RPMI7951 (cell line): ENCODE measurements around the gene FRG2B. TPM values are rescaled to one million over a fixed set of nuclear protein-coding genes. Genes with fewer than 3 reads are reported as not detected.
"Not testable (repeated sequence)": the region's sequence is repeated elsewhere in the genome, so short reads cannot be mapped to it uniquely, and the experiment has no call there.

Experiments
- DNase-seq: peaks from one replicate; pipeline ENCODE4 v3.0.0-alpha.2; 2012; ENCODE audit warnings: low read depth
- total RNA-seq: library from RNA; depleted of rRNA; stranded (reverse); fragments of >200 nt; shearing (Covaris generic); gene quantifications from 2 replicates; pipeline ENCODE4 v1.2.3, GENCODE V29; 2014; rRNA removed

Gene FRG2B
- 0.36 and 0.39 TPM in 2 replicates for total RNA-seq

GRCh38 chr10:133626695-133627094 lies at the start of gene FRG2B:
Gene FRG2B (minus strand): TSS chr10:133626795. CDS start chr10:133626742, 53 bp downstream.
- not testable (repeated sequence) for DNase-seq

- not testable (repeated sequence) for DNase-seq
Observed at GRCh38 chr10:133667446-133667845, 40.9 kb upstream of the FRG2B start.

DNA sequence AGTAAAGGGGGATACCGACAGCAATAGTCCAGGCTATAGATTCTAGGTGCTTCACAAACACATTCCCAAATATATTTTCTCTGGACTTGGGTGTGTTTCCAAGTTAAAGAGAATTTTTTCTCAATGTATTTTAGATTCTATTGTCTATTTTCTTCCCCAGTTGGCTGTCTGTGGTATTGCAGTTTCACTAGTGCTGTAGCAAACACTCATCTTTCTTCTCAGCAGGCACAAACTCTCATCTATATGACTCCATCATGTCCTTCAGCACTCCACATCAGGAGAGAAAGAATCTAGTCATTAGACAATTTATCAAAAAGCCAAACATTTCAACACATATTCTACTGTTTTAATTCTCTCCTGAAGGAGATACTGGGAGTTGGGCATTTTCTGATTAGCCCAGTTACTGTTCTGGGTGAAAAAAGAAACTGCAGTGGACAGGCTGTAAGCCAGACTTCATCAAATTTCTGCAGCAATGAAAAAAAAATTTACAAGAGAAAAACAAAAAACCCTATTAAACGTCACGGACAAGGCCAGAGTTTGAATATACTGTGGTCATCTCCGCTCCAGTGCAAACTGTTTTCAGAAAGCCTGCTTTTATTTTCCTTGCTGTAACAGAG lies 37.1 kb upstream of the FRG2B start:
- DNase-seq: not testable (repeated sequence)

- DNase-seq: not testable (repeated sequence)
Observed at GRCh38 chr10:133661122-133661521, 34.5 kb upstream of the FRG2B start.

- not testable (repeated sequence) for DNase-seq
Observed at GRCh38 chr10:133660516-133660915, 33.9 kb upstream of the FRG2B start.

- not testable (repeated sequence) for DNase-seq
Observed at GRCh38 chr10:133657276-133657675, 30.7 kb upstream of the FRG2B start.

DNA sequence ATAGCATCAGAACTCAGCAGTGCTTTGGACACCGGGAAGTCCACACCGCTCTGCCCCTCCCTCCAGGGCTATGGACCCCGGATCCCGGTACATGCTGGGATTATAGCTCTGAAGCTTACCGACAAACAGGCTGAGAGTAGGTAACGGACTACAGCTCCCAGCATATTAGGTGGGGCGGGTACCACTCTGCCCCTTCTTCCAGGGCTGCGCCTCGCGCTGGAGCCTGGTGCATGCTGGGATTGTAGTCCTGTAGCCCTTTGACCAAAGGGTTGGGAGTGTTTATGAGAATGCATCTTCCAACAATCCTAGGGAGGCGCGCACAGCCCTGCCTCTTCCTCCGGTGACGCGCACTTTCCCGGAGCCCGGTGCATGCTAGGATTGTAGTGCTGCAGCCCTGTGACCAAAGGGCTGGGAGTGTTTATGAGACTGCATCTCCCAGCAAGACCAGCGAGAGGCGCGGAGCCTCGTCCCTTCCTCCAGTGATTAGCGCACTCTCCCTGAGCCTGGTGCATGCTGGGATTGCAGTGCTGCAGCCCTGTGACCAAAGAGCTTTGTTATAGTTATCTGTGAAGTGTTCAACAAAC lies 22.4 kb upstream of the FRG2B start:
- DNase-seq: not testable (repeated sequence)

DNA sequence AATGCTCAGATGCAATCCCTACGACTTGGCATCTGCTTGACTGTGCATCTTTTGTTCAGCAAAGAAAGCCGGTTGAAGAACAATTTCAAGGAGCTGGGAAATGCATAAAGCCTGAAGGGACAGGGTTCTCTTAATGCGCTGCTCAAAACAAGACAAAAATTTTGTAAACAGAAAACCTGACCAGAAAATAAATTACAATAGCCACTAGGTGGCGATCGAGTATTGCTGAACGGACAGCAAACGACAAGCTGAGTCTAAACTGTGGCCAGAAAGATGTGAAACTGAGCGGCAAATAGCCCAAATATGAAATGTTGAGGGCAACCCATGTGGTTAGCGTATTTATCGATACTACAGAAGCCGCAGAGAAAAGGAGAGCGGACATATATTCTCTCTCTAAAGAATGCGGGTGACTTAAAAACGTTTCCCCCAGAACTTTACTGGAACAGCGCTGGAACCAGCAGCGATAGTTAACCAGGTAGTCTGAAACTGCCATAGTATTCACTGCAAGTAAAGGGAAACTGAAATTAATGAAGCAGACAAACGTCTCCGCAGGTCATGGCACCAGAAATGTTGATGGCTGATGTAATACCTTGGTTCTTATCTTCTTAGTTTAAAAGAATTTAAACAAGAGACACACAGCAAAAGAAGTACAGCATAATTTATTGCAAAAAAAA lies 20.6 kb upstream of the FRG2B start:
- not testable (repeated sequence) for DNase-seq

DNA sequence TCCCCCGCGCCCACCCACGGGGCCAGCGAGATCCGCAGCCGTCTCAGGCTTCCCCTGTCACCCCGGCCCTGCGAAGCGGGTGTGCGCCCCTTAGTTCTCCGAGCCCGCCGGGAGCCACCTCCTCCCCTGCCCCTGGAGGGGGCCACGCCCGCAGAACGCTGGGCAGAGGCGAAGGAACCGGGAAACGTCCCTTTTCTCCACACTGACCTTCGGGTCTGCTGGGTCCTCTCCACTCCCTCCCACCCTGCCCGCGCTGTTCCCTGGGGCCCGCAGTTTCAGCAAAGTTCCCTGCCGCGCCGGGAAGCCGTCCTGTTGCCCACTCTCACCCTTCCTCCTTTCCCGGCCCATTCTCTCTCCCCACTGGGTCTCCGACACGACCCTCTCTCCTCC lies 11.2 kb upstream of the FRG2B start:
- not testable (repeated sequence) for DNase-seq

GRCh38 chr10:133637202-133637845 lies 10.7 kb upstream of the FRG2B start:
- DNase-seq: not testable (repeated sequence)

GRCh38 chr10:133630723-133631249 lies 4.2 kb upstream of the FRG2B start:
- DNase-seq: not testable (repeated sequence)

DNA sequence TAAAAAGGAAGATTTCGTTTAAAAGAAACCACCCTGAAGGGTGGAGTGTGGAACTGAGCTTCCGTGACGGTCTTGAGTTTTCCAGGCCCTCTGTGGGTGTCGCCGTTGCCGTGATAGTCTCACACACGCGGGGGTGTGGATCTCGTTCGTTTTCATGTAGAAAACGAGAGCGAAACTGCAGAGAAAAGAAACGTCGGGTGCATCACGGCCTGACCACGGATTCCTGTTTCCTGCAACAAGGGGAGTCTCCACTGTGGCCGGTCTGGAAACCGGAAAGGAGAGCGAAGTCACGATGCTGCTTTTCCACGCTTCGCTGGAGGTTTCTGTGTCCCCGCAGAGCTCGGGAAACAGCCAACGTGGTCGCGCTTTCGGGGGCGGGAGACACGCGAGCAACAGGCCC lies 4.1 kb downstream of the FRG2B start:
- DNase-seq: not testable (repeated sequence)

DNA sequence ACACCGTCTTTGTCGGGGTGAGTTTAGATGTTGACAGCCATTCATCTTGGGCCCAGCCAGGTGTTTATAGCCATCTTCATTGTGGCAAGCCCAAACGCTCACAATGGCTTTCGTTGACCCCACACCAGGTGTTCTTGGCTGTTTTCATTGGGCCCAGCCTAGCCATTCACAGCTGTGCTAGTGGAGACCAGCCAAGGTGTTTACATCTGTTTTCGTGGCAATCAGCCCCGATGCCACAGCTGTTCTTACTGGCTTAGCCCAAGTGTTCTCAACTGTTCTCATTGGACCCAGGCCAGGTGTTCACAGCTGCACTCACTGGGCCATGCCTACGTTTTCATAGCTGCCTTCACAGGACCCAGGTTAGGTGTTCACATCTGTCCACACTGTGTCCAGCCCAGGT lies 7.7 kb downstream of the FRG2B start:
- DNase-seq: no peak

DNA sequence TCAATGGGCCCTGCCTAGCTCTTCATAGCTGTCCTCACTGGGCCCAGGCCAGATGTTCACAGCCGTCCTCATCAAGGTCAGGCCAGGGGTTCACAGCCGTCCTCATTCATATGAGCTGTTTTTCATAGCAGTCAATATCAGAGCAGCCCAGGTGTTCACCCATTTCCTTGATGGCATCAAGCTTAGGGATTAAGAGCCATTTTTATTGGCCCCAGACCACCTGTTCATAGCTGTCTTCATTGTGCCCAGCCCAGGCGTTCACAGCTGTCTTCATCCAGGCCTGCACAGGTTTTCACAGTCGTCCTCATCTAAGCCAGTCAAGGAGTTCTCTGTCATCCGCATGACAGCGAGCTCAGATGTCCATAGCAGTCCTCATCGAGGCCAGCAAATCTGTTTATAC lies 9.4 kb downstream of the FRG2B start:
- no peak for DNase-seq

GRCh38 chr10:133616371-133617130 lies 10.0 kb downstream of the FRG2B start:
- DNase-seq: no peak

DNA sequence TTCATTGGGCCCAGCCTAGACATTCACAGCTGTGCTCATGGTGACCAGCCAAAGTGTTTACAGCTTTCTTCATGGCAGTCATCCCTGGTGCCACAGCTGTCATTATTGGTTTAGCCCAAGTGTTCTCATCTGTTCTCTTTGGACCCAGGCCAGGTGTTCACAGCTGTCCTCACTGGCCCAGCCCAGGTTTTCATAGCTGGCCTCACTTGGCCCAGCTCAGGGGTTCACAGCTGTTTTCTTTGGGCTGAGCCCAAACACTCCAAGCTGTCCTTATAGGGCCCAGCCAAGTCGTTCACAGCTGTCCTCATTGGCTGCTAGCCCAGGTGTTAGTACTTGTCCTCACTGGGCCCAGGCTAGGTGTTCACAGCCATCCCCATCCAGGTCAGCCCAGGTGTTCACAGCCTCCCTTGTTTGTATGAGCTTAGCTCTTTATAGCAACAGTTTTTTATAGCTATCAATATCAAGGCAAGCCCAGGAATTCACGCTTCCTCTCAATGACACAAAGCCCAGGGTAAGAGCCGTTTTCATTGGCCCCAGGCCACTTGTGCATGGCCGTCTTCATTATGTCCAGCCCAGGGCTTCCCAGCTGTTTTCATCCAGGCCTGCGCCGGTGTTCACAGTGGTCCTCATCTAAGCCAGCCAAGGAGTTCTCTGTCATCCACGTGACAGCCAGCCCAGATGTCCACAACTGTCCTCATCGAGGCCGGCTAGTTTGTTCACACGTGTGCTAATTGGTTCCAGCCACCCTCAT lies 11.6 kb downstream of the FRG2B start:
- peak; percentile 5 for DNase-seq

GRCh38 chr10:133613699-133614098 lies 12.9 kb downstream of the FRG2B start:
- no peak for DNase-seq

- DNase-seq: no peak
Observed at GRCh38 chr10:133611079-133611478, 15.5 kb downstream of the FRG2B start.

DNA sequence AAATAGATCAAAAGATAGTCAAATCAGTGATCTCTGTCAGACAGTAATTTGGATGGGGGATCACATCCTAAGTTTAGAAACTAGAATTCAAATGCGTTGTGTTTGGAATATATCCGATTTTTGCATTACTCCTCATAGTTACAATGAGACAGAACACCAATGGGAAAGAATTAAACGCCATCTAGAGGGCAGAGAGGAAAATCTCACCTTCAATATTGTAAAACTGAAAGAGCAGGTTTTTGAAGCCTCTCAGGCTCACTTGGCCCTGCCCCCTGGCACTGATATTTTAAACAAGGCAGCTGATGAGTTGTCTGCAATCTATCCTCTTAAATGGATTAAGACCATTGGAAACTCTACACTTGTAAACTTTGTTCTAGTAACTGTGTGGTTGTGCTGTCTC lies 17.7 kb downstream of the FRG2B start:
- peak; percentile 13 for DNase-seq

DNA sequence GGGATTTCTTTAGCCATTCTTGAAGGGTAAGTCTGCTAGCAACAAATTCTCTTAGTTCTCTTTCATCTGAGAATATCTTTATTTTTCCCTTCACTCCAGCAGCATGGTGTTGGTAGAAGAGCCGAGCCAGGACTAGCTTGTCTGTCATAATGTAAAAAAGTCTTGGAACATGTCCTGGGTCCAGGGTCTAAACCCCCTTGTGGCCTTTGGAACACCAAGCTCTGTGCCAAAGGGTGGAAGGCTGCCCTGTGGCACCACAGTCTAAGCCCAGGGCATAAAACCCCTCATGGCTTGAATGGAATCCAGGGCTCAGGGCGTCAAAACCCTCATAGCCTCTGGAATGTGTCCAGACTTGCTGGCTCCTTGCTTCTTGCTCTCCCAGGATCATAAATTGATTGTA lies 23.2 kb downstream of the FRG2B start:
- DNase-seq: not testable (repeated sequence)

- no peak for DNase-seq
Observed at GRCh38 chr10:133600657-133601056, 25.9 kb downstream of the FRG2B start.
